ENCODE results near the gene KIF2A. TPM values are rescaled to one million over a fixed set of nuclear protein-coding genes. Genes with fewer than 3 reads are reported as not detected.

Gene KIF2A
- total and polyA plus RNA-seq, 9 of the 15 experiments (the other 6 are each of a cell fraction or from before 2014, with no cell fraction given) = 42.6 to 126 (median 77.6) TPM

DNA sequence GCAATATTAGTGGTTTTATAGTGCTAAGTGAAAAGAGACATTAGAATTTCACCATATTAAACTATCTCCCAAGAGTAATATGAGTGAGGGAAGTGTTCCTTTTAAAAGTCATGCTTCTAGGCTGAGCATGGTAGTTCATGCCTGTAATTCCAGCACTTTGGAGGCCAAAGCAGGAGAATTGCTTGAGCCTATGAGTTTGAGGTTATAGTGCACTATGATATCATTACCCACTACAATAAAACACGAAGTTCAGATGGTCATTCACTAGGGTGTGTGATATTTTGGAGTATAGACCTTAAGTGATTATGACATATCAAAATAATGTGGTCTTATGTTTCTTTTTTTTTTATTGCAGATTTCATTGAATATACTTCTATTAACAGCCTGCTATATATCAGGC, 6.7 kb downstream of the KIF2A start:
- FAIRE-seq (no peak), ATAC-seq (no peak), DNase-seq (ENCODE audit: extremely low read depth in 1 of 4, low spot score in 3 of 4) (no peak)
- no peak overlapping the region for H3K27ac ChIP-seq (ENCODE audit: extremely low read depth, low read depth, low read length)
- H4K20me1 ChIP-seq (replicated peaks; ENCODE audit: control insufficient read depth, insufficient read depth, low read length) = peaks cover 44% of the 10 kb centered on the region
- CTCF ChIA-PET (ENCODE audit: low intra/inter-chr PET ratio) = interaction anchor here (0.7 kb wide), 1 partner anchor 28 kb away, joined by 3 read pairs; no protein-coding TSS in a partner anchor
- peaks cover 31% of the 10 kb centered on the region for H3K36me3 ChIP-seq (ENCODE audit: control insufficient read depth, insufficient read depth, low read length)
- no peak overlapping the region for H3K4me2 ChIP-seq (ENCODE audit: insufficient read depth, low read length)
- POLR2A ChIA-PET = no interaction called here
- peaks cover 10 to 45% of the 10 kb centered on the region in 2 experiments; a peak in 4 of 5 replicates for H3K4me1 ChIP-seq (replicated peaks in 1 of 2; ENCODE audit: control insufficient read depth in 2 of 2, insufficient read depth in 2 of 2, low read length in 2 of 2)
- H3K4me3 ChIP-seq = no peak overlapping the region
- H3K9me1 ChIP-seq (ENCODE audit: control insufficient read depth, insufficient read depth, low read length) = no peaks in the 10 kb centered on the region
- TF ChIP-seq SOX6 (IDR thresholded peaks at IDR 0.05) = no peak
- TF ChIP-seq SMAD3 (CRISPR knock-in tag; conservative IDR thresholded peaks at IDR 0.05) = no peak
- TF ChIP-seq TOE1 (IDR thresholded peaks at IDR 0.05; ENCODE audit: borderline replicate concordance) = no peak
- no peak for TF ChIP-seq TOE1 (CRISPR knock-in tag; IDR thresholded peaks at IDR 0.05; ENCODE audit: borderline replicate concordance, low read depth)
- TF ChIP-seq RBM34 (IDR thresholded peaks at IDR 0.05; ENCODE audit: borderline replicate concordance, insufficient read depth, low read length) = no peak
- no peak for TF ChIP-seq NR1H2 (CRISPR knock-in tag; IDR thresholded peaks at IDR 0.05)
- TF ChIP-seq ZBTB1 (CRISPR knock-in tag; IDR thresholded peaks at IDR 0.05; ENCODE audit: borderline replicate concordance, low read depth) = no peak
- no peak for TF ChIP-seq MYNN (IDR thresholded peaks at IDR 0.05)
- TF ChIP-seq MYNN (CRISPR knock-in tag; IDR thresholded peaks at IDR 0.05) = no peak
- no peak for TF ChIP-seq RHOXF2B (CRISPR knock-in tag; conservative IDR thresholded peaks at IDR 0.05)
- no peak for TF ChIP-seq ZZZ3 (IDR thresholded peaks at IDR 0.05)
- no peak for TF ChIP-seq GTF2F1 (IDR thresholded peaks at IDR 0.05; ENCODE audit: low read depth, low read length)
- no peak for TF ChIP-seq ZNF253 (CRISPR knock-in tag; conservative IDR thresholded peaks at IDR 0.05)
- TF ChIP-seq TBP (optimal IDR thresholded peaks at IDR 0.05; ENCODE audit: low read depth, low read length) = no peak
- TF ChIP-seq, protein P1, sequence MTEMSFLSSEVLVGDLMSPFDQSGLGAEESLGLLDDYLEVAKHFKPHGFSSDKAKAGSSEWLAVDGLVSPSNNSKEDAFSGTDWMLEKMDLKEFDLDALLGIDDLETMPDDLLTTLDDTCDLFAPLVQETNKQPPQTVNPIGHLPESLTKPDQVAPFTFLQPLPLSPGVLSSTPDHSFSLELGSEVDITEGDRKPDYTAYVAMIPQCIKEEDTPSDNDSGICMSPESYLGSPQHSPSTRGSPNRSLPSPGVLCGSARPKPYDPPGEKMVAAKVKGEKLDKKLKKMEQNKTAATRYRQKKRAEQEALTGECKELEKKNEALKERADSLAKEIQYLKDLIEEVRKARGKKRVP (CRISPR knock-in tag; IDR thresholded peaks at IDR 0.05) = no peak
- TF ChIP-seq HSF4 (CRISPR knock-in tag; IDR thresholded peaks at IDR 0.05; ENCODE audit: borderline replicate concordance) = no peak
- TF ChIP-seq ZNF436 (CRISPR knock-in tag; IDR thresholded peaks at IDR 0.05) = no peak
- TF ChIP-seq, protein P2, sequence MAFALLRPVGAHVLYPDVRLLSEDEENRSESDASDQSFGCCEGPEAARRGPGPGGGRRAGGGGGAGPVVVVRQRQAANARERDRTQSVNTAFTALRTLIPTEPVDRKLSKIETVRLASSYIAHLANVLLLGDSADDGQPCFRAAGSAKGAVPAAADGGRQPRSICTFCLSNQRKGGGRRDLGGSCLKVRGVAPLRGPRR (CRISPR knock-in tag; IDR thresholded peaks at IDR 0.05) = no peak
- TF ChIP-seq NCOR1 (IDR thresholded peaks at IDR 0.05) = no peak
- no peak overlapping the region for H3K9ac ChIP-seq (ENCODE audit: insufficient read depth in 1 of 2, low read depth in 2 of 2, low read length in 2 of 2)
- BruUV-seq (replicated peaks) = no TSS peak
- H3K79me2 ChIP-seq (ENCODE audit: control insufficient read depth, insufficient read depth, low read length) = peaks cover 99% of the 10 kb centered on the region
- no peaks in the 10 kb centered on the region for H3K9me3 ChIP-seq (replicated peaks; ENCODE audit: control insufficient read depth, insufficient read depth, low read depth, low read length)
- in situ Hi-C loops (cut with MboI) (no loop called here), intact Hi-C loops (cut with micrococcal nuclease) (no loop called here)
- no peaks in the 10 kb centered on the region for H3K27me3 ChIP-seq (ENCODE audit: control insufficient read depth in 2 of 2, insufficient read depth in 2 of 2, low read length in 2 of 2)
- WGBS (ENCODE audit: insufficient coverage, low coverage, missing lambda C conversion rate) = 46% methylated on average over 1 of the region's 1 CpG
- H2AFZ ChIP-seq (ENCODE audit: low read depth, low read length) = no peak overlapping the region
